HG02852 (cell line): ENCODE measurements around the gene DHDH.
A peak's percentile ranks its signal among the peaks of the same experiment; 100 is the strongest.
"Not testable (repeated sequence)": the region's sequence is repeated elsewhere in the genome, so short reads cannot be mapped to it uniquely, and the experiment has no call there.

Source experiments
- ATAC-seq: cut with Tn5 transposase; IDR thresholded peaks from one replicate; pipeline ENCODE4 v1.9.1; 2021; ENCODE audit warnings: mild to moderate bottlenecking, moderate library complexity; ENCODE audit not compliant: unreplicated experiment

DHDH gene

GRCh38 chr19:48933382-48933932, at the start of gene DHDH:
Gene DHDH (plus strand): TSS chr19:48933699. CDS start chr19:48933722, 23 bp downstream.
- ATAC-seq = no peak

GRCh38 chr19:48883726-48884125, 49.8 kb upstream of the DHDH start:
- ATAC-seq = no peak

GRCh38 chr19:48887861-48888612, 45.5 kb upstream of the DHDH start:
- ATAC-seq = no peak

- not testable (repeated sequence) for ATAC-seq
Measured at GRCh38 chr19:48889496-48889895, 44.0 kb upstream of the DHDH start.

GRCh38 chr19:48890551-48890950, 42.9 kb upstream of the DHDH start:
- no peak for ATAC-seq

GRCh38 chr19:48895226-48895625, 38.3 kb upstream of the DHDH start:
- ATAC-seq = no peak

DNA sequence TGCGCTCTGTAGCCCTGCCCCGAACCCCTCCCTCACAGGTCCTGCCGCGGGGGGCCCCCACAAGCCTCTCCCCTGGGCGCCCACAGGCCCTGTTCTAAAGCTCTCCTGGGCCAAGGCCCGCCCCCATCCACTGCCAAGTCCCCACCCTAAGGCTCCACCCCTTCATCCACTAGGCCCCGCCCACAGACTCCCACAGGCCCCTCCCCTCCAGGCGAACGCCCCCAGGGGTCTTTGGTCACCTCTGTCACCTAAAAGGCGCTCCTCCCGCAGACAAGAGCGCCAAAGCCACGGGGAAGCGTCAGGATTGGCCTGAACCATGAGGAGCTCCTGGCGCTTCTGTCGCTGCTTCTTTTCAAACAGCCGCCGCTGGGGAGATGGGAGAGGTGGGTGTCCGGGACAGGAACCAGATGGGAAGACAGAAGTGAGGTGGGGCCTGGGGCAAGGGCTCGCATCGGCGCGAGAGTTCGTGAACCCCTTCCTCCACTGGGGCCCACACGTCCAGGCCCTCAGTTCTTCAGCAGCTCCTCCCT, 37.2 kb upstream of the DHDH start:
- ATAC-seq = no peak

DNA sequence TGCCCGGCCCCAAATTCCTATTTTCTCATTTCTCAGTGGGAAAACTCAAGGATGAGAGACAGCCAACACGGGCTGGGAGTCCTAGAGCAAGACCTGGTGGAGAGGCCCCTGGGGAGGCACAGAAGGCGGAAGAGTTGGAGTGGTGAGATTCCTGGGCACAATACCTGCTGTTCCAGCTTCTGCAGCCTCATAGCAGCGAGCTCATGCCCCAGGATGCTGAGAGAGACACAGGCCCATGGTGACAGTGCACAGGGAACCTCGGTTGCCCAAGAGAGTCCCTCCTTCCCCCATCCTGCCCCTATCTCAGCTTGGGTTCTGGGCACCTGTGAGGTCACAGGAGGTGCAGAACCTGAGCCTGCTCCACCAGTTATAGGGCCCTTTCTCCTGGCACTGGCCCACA, 36.3 kb upstream of the DHDH start:
- no peak for ATAC-seq

DNA sequence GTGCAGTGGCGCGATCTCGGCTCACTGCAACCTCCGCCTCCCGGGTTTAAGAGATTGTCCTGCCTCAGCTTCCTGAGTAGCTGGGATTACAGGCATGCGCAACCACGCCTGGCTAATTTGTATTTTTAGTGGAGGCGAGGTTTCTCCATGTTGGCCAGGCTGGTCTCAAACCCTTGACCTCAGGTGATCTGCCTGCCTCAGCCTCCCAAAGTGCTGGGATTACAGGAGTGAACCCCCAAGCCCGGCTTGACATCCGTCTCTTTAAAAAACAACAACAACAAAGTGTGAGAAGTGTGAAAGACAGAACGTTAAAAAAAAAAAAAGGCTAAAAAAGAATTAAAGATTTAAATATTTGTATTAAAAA, 34.1 kb upstream of the DHDH start:
- ATAC-seq = not testable (repeated sequence)

- peak; percentile 86 for ATAC-seq
Measured at GRCh38 chr19:48899781-48900476, 33.6 kb upstream of the DHDH start, which contains the start of gene NUCB1. Gene NUCB1 (plus strand): TSS chr19:48900312. CDS start chr19:48900797, 485 bp downstream.

DNA sequence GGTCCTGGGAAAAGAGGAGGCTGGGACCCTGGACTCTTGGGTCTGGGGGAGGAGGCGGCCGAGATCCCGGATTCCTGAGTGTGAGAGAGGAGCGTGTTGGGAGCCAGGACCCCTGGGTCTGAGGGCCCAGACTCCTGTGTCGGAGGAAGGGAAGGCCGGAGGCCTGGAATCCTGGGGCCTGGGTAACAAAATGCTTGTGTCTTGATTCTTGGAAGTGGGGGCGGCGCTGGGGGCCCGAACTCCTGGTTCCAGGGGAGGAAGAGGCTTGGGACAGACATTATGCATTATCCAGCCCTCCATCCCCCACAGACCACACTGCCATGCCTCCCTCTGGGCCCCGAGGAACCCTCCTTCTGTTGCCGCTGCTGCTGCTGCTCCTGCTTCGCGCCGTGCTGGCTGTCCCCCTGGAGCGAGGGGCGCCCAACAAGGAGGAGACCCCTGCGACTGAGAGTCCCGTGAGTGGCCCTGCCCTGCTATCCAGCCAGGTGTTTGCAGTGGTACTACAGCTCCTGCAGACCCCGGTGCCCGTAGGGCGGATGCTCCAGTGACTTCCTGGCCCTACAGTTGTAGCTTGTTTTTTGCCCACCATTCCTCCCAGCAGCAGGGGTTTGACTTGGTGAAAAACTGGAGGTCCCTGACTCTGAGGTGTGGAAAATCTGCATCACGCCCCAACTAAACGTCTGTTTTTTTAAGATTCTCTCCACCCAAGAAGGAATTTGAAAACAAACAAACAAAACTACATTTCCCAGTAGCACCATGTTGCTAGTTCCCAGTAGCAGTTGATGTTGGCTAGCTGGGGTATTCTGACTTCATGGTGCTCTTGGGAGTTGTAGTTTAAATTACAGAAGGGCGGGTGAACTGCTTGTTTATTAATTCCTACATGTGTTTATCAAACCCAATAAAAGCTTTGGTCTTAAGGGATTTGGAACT, 32.8 kb upstream of the DHDH start:
- peak; percentile 13 for ATAC-seq

DNA sequence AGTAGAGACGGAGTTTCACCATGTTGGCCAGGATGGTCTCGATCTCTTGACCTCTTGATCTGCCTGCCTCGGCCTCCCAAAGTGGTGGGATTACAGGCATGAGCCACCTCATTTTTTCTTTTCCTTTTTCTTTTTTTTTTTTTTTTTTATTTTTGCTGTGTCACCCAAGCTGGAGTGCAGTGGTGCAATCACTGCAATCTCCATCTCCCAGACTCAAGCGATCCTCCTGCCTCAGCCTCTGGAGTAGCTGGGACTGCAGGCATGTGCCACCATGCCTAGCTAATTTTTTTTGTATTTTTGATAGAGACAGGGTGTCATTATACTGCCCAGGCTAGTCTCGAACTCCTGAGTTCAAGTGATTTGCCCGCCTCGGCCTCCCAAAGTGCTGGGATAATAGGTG, 31.2 kb upstream of the DHDH start:
- ATAC-seq = not testable (repeated sequence)

DNA sequence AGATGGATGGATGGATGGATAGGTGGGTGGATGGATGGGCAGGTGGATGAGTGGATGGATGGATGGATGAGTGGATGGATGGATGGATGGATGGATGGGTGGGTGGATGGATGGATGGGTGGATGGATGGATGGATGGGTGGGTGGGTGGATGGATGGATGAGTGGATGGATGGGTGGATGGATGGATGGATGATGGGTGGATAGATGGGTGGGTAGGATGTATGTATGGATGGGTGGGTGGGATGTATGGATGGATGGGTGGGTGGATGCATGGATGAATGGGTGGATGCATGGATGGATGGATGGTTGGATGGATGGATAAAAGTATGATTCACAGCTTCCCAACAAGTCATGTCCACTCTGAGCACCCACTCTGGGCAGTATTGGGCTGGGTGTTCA, 29.7 kb upstream of the DHDH start:
- ATAC-seq = not testable (repeated sequence)

DNA sequence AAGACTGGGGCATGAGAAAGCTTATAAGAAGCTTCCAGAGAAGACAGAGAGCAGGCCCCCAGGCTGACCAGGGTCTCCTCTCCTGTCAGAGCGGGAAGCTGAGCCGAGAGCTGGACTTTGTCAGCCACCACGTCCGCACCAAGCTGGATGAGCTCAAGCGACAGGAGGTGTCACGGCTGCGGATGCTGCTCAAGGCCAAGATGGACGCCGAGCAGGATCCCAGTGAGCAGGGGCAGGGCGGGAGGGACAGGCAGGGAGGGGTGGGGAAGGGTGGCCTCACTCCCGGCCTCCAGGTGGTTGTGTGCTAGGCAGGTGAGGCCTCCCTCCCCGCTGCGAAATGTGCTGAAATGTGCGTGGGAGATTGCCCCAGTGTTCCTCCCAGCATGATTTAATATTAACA, 27.8 kb upstream of the DHDH start:
- no peak for ATAC-seq

GRCh38 chr19:48906324-48906723, 27.2 kb upstream of the DHDH start:
- ATAC-seq = no peak

- ATAC-seq = no peak
Measured at GRCh38 chr19:48907671-48908070, 25.8 kb upstream of the DHDH start.

DNA sequence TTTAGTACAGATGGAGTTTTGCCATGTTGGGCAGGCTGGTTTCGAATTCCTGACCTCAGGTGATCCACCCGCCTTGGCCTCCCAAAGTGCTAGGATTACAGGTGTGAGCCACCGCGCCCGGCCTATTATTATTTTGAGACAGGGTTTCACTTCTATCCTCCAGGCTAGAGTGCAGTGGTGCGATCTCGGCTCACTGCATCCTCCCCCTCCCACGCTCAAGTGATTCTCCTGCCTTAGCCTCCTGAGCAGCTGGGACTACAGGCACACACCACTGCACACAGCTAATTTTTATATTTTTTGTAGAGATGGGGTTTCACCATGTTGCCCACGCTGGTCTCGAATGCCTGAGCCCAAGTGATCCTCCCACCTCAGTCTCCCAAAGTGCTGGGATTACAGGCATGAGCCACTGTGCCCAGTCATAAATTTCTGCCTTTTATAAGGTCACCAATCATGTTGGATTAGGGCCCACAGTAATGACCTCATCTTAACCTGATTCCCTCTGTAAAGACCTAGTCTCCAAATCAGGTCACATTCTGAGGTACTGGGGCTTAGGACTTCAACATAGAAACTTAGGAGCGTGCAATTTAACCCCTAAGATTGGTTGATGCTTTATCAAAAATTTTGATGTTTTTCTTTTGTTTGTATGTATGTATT, 23.9 kb upstream of the DHDH start:
- ATAC-seq = not testable (repeated sequence)

DNA sequence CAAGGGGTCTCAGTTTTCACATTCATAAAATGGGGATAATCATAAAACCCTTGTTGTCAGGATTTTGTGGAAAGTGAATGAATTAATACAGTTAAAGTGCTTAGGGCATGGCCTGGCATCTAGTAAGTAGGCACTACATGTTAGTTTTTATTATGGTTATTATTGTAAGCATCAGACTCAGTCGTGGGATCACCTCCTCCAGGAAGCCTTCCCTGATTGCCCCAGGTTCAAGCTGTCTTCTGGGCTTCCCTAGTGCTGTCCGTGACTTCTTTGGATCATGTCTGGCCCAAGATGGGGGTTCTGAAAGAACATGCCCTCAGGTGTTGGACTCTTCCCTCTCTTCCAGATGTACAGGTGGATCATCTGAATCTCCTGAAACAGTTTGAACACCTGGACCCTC, 22.7 kb upstream of the DHDH start:
- ATAC-seq = no peak

- no peak for ATAC-seq
Measured at GRCh38 chr19:48913114-48913889, 20.2 kb upstream of the DHDH start.
